ENCODE results near the gene TBL1Y.

TBL1Y gene

DNA sequence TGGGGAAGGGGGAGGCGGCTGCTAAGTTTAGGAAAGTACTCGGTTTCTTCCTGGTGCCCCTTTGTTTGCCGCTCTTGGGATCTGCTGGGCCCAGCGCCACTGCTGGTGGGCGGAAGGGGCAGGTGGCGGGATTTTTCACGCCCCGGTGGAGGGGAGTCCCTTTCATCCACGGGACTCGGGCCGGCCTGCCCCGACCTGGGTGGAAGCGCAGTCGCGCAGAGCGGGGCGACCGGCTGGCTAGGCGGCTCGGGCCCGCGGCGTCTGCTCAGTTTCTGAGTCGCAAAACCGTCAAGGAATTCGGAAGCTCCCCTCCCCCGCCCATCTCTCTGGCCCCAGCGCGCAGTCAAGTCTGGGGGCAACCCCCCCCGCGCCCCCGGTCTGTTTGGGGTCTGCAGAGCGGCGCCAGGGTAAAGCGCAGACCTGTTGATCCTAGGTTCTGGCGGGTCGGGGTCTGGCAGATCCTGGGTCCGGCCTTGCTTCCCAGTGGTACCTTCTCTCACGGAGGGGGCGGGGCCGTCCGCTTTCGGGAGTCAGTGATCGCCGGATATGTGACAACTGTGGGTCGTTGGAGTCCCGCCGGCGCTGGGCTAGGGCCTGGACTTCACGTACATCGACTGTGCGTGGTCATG is 870 bp downstream of the TBL1Y start, which contains the start of gene AMELY:
AMELY (minus strand) TSS at position 500 of the 629 bp plus-strand sequence. CDS start 39,144 bp downstream, outside the sequence.
- peak within 1 kb of the TSS; percentile 72 for H3K4me3 ChIP-seq (ENCODE audit: low read depth, low read length)
- no peak for DNase-seq (ENCODE audit: low read depth)
- TF ChIP-seq, protein P1, sequence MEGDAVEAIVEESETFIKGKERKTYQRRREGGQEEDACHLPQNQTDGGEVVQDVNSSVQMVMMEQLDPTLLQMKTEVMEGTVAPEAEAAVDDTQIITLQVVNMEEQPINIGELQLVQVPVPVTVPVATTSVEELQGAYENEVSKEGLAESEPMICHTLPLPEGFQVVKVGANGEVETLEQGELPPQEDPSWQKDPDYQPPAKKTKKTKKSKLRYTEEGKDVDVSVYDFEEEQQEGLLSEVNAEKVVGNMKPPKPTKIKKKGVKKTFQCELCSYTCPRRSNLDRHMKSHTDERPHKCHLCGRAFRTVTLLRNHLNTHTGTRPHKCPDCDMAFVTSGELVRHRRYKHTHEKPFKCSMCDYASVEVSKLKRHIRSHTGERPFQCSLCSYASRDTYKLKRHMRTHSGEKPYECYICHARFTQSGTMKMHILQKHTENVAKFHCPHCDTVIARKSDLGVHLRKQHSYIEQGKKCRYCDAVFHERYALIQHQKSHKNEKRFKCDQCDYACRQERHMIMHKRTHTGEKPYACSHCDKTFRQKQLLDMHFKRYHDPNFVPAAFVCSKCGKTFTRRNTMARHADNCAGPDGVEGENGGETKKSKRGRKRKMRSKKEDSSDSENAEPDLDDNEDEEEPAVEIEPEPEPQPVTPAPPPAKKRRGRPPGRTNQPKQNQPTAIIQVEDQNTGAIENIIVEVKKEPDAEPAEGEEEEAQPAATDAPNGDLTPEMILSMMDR (IDR thresholded peaks at IDR 0.05; ENCODE audit: control insufficient read depth, extremely low read depth, insufficient read depth): no peak

DNA sequence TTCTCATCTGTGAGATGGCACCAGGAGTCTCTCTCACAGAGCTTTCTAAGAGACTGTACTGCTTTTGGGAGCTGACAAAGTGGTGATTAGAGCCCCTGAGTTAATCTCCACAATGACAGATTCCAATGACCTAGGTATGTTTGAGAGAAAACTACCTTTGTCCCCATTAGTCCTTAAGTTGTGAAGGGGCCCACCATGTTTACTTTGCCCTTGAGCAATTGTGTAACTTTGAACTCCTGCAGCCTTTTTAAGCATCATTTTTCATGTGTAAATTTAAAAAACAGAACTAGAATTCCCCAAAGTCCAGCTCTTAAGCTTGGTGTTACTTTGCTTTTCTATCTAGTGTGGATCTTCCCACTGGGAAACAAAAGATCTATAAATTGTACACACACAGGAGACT is 2.9 kb downstream of the TBL1Y start:
- DNase-seq (ENCODE audit: low read depth): no peak
- TF ChIP-seq, protein P1 (IDR thresholded peaks at IDR 0.05; ENCODE audit: control insufficient read depth, extremely low read depth, insufficient read depth): no peak
- no peak overlapping the region for H3K4me3 ChIP-seq (ENCODE audit: low read depth, low read length)

GRCh38 chrY:6921061-6921460 is 10.6 kb downstream of the TBL1Y start:
- no peak overlapping the region for H3K4me3 ChIP-seq (ENCODE audit: low read depth, low read length)
- TF ChIP-seq, protein P1 (IDR thresholded peaks at IDR 0.05; ENCODE audit: control insufficient read depth, extremely low read depth, insufficient read depth): no peak
- DNase-seq (ENCODE audit: low read depth): no peak

GRCh38 chrY:6928265-6928664 is 17.8 kb downstream of the TBL1Y start:
- no peak for DNase-seq (ENCODE audit: low read depth)
- H3K4me3 ChIP-seq (ENCODE audit: low read depth, low read length): no peak overlapping the region
- TF ChIP-seq, protein P1 (IDR thresholded peaks at IDR 0.05; ENCODE audit: control insufficient read depth, extremely low read depth, insufficient read depth): no peak

GRCh38 chrY:6929237-6929636 is 18.7 kb downstream of the TBL1Y start:
- DNase-seq (ENCODE audit: low read depth): no peak
- no peak overlapping the region for H3K4me3 ChIP-seq (ENCODE audit: low read depth, low read length)
- TF ChIP-seq, protein P1 (IDR thresholded peaks at IDR 0.05; ENCODE audit: control insufficient read depth, extremely low read depth, insufficient read depth): no peak

DNA sequence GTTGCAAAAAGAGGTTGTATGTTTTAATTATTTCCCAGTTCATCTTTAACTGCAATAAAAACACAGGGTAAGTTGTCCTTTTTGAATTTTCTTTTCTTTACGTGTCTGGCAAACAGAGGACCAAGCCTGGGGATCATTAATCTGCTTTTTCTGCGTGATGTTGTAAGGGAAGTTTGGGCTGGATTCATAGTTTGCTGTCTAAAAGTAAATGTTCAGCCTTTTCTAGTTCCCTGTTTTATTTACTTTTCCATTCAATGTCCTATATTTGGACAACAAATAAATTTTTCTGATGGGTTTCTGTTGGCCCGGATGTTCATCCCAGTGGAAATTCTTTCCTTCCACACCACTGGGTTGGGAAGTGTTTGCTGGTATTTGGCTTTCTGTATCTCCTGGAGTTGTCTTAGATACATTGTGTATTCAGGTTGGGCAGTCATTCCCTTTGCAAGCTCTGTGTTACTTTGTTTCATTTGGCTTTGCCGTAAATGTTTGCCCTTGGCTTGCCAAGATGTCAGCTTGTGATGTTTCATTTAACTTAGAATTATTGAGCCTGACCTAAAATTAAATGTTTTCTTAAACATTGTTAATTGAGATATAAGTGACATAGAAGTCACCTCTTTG is 21.4 kb downstream of the TBL1Y start:
- no peak overlapping the region for H3K4me3 ChIP-seq (ENCODE audit: low read depth, low read length)
- DNase-seq (ENCODE audit: low read depth): peak; percentile 63
- TF ChIP-seq, protein P1 (IDR thresholded peaks at IDR 0.05; ENCODE audit: control insufficient read depth, extremely low read depth, insufficient read depth): no peak

Measured in LNCaP clone FGC (cell line).